Prostate gland (tissue), 2 donors: Measurements from ENCODE around the gene CERS6. TPM values are rescaled to one million over a fixed set of nuclear protein-coding genes. Genes with fewer than 3 reads are reported as not detected.

ENCODE experiments used
- DNase-seq: peaks from one replicate; pipeline ENCODE4 v3.0.0-alpha.2; 2019; ENCODE audit warnings: low spot score
- H3K27ac ChIP-seq, 2 donors: fragments of 200-600 bp; sonication (generic); 2 replicates each; pipeline ENCODE4 v1.5.1; 2017 to 2019
- H3K27me3 ChIP-seq: fragments of 200-600 bp; sonication (generic); replicated peaks from 2 replicates; pipeline ENCODE4 v1.5.1; 2019; ENCODE audit not compliant: insufficient read depth
- H3K36me3 ChIP-seq, 2 donors: fragments of 200-600 bp; sonication (generic); 1 replicate in 1 of 2; 2 replicates in 1 of 2; pipeline versions ENCODE4 v1.5.1 to v1.8.1; 2017 to 2019
- H3K4me1 ChIP-seq: fragments of 200-600 bp; sonication (generic); replicated peaks from 2 replicates; pipeline ENCODE4 v1.5.1; 2019
- H3K4me3 ChIP-seq, 2 donors: fragments of 200-600 bp; sonication (generic); 2 replicates each; pipeline ENCODE4 v1.5.1; 2017 to 2019
- H3K9me3 ChIP-seq: fragments of 200-600 bp; sonication (generic); 2 replicates; pipeline ENCODE4 v1.5.1; 2017
- POLR2A ChIP-seq: fragments of 450-650 bp; IDR thresholded peaks from one replicate; pipeline ENCODE4 v1.6.1; 2016; ENCODE audit warnings: antibody characterized with exemption, mild to moderate bottlenecking
- POLR2AphosphoS5 ChIP-seq: sonication (generic); formaldehyde crosslinking; IDR thresholded peaks from one replicate; pipeline ENCODE4 v1.6.1; 2017; ENCODE audit warnings: antibody characterized with exemption
- WGBS: methylation state at CpG from one replicate; pipeline ENCODE4 v1.1.5; 2018; 5-methylcytosine and 5-hydroxymethylcytosine counted together
- intact Hi-C: fragments of 100-400 bp; cut with DNase I; formaldehyde crosslinking; loops from one replicate; pipeline ENCODE4 v1.14.2; 2022
- total RNA-seq, 2 donors: library from RNA; depleted of rRNA; stranded (reverse); fragments of >200 nt; gene quantifications; one replicate each; pipeline ENCODE4 v1.1.0, GENCODE V29; 2016
- TF ChIP-seq, protein P1 (sequence below), 4 experiments: fragments of 200-600 bp in 2 of 4; fragments of 450-650 bp in 2 of 4; sonication (generic) in 2 of 4; IDR thresholded peaks; 1 replicate in 3 of 4; 2 replicates in 1 of 4; pipeline ENCODE4 v1.5.1; 2016 to 2019; ENCODE audit warnings: antibody characterized with exemption in 4 of 4, mild to moderate bottlenecking in 2 of 4, moderate library complexity in 2 of 4

The CERS6 gene
- total RNA-seq, 2 donors from 2014 or later: 30.1 to 67.8 TPM

- no peak overlapping the region for H3K4me3 ChIP-seq
- no peaks in the 10 kb centered on the region for H3K27me3 ChIP-seq
- H3K9me3 ChIP-seq: no peaks in the 10 kb centered on the region
- H3K27ac ChIP-seq: no peak overlapping the region
- H3K4me1 ChIP-seq: no peaks in the 10 kb centered on the region
- intact Hi-C loops: no loop called here
- H3K36me3 ChIP-seq: no peaks in the 10 kb centered on the region
- TF ChIP-seq POLR2A (no peak), POLR2AphosphoS5 (no peak)
- TF ChIP-seq, protein P1, sequence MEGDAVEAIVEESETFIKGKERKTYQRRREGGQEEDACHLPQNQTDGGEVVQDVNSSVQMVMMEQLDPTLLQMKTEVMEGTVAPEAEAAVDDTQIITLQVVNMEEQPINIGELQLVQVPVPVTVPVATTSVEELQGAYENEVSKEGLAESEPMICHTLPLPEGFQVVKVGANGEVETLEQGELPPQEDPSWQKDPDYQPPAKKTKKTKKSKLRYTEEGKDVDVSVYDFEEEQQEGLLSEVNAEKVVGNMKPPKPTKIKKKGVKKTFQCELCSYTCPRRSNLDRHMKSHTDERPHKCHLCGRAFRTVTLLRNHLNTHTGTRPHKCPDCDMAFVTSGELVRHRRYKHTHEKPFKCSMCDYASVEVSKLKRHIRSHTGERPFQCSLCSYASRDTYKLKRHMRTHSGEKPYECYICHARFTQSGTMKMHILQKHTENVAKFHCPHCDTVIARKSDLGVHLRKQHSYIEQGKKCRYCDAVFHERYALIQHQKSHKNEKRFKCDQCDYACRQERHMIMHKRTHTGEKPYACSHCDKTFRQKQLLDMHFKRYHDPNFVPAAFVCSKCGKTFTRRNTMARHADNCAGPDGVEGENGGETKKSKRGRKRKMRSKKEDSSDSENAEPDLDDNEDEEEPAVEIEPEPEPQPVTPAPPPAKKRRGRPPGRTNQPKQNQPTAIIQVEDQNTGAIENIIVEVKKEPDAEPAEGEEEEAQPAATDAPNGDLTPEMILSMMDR (IDR thresholded peaks at IDR 0.05): no peak
- WGBS: 64% methylated on average over 4 of the region's 4 CpGs
- DNase-seq: no peak
These were observed 202.6 kb downstream of the CERS6 start for GRCh38 chr2:168658706-168659105.

- Histone ChIP-seq H3K4me3 (no peak overlapping the region), H3K9me3 (no peaks in the 10 kb centered on the region), H3K36me3 (no peaks in the 10 kb centered on the region), H3K27ac (no peak overlapping the region), H3K4me1 (no peaks in the 10 kb centered on the region), H3K27me3 (no peaks in the 10 kb centered on the region)
- 32% methylated on average over 9 of the region's 9 CpGs for WGBS
- intact Hi-C loops: loop anchor here (10.0 kb wide), 1 partner anchor 126 kb away; no protein-coding TSS in a partner anchor
- no peak for DNase-seq
- TF ChIP-seq, protein P1 (IDR thresholded peaks at IDR 0.05): no peak
- no peak for TF ChIP-seq POLR2A
- TF ChIP-seq POLR2AphosphoS5: no peak
These were observed 205.1 kb downstream of the CERS6 start for GRCh38 chr2:168660870-168661862.

DNA sequence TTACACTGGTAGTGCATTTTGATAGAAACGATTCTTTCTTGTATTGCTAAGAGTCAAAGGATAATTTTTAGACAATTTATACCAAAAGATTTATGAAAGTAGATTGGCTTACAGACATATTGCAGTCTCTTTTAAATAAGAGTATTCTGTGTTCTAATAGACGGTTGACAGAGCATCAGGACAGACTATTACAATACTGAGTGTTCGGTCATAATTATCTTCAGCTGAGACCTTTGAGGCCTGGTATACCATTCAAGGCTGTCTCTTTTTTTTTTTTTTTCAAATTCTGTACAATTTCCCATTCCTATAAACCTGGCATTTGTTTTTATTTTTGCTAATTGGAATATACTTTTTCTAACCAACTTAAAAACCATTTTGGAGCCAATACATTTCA lies 205.8 kb downstream of the CERS6 start:
- TF ChIP-seq, protein P1 (IDR thresholded peaks at IDR 0.05): no peak
- TF ChIP-seq POLR2AphosphoS5 (no peak), POLR2A (no peak)
- intact Hi-C loops: loop anchor here (10.0 kb wide), 1 partner anchor 127 kb away; no protein-coding TSS in a partner anchor
- Histone ChIP-seq H3K27me3 (no peaks in the 10 kb centered on the region), H3K4me1 (no peaks in the 10 kb centered on the region), H3K27ac (no peak overlapping the region), H3K4me3 (no peak overlapping the region), H3K36me3 (no peaks in the 10 kb centered on the region), H3K9me3 (no peaks in the 10 kb centered on the region)
- 48% methylated on average over 3 of the region's 3 CpGs for WGBS
- no peak for DNase-seq

GRCh38 chr2:168662651-168663208 lies 206.7 kb downstream of the CERS6 start:
- Histone ChIP-seq H3K4me3 (no peak overlapping the region), H3K36me3 (no peaks in the 10 kb centered on the region), H3K27ac (no peak overlapping the region), H3K27me3 (no peaks in the 10 kb centered on the region), H3K4me1 (no peaks in the 10 kb centered on the region), H3K9me3 (no peaks in the 10 kb centered on the region)
- 62% methylated on average over 7 of the region's 7 CpGs for WGBS
- DNase-seq: no peak
- TF ChIP-seq POLR2AphosphoS5: no peak
- TF ChIP-seq, protein P1 (IDR thresholded peaks at IDR 0.05): no peak
- no peak for TF ChIP-seq POLR2A
- intact Hi-C loops: loop anchor here (10.0 kb wide), 1 partner anchor 128 kb away; no protein-coding TSS in a partner anchor
